Adipose tissue (tissue), 3 donors: Measurements from ENCODE around the gene ASCC1. TPM values are rescaled to one million over a fixed set of nuclear protein-coding genes. Genes with fewer than 3 reads are reported as not detected.
"Not testable (repeated sequence)": the region's sequence is repeated elsewhere in the genome, so short reads cannot be mapped to it uniquely, and the experiment has no call there.

ENCODE experiments used
- H3K27ac ChIP-seq: one replicate; pipeline ENCODE4 v1.5.1; 2013; ENCODE audit warnings: low read depth, low read length
- WGBS, 3 donors: extraction: QIAGEN DNeasy Blood & Tissue Kit; methylation state at CpG; one replicate each; pipeline ENCODE4 v1.1.7; 2013; 5-methylcytosine and 5-hydroxymethylcytosine counted together
- polyA plus RNA-seq, 3 donors: library from polyadenylated mRNA; stranded (reverse); fragments of 200-250 nt; gene quantifications; one replicate each; pipeline ENCODE4 v1.2.3, GENCODE V29; 2013
- donor health status: healthy with polysubstance abuse.
- donor health status: Bipolar disorder and iron deficiency.
- donor health status: healthy.

The ASCC1 gene
- polyA plus RNA-seq, 3 donors, result 13.3 to 34.1 (median 18.0) TPM

- 22 to 64% (median 27%) methylated on average over 6 to 7 of the region's 7 CpGs for WGBS, 3 donors
- peak overlapping the region; percentile 15 for H3K27ac ChIP-seq
These were observed 29.7 kb downstream of the ASCC1 start for GRCh38 chr10:72186258-72186981.

GRCh38 chr10:72184156-72184555, 31.9 kb downstream of the ASCC1 start:
- H3K27ac ChIP-seq, result no peak overlapping the region
- 97 to 99% (median 98%) methylated on average over 2 of the region's 2 CpGs for WGBS, 3 donors

- WGBS, 3 donors, result 95 to 97% (median 97%) methylated on average over 2 of the region's 2 CpGs
- H3K27ac ChIP-seq, result no peak overlapping the region
These were observed 38.6 kb downstream of the ASCC1 start for GRCh38 chr10:72177454-72177853.

DNA sequence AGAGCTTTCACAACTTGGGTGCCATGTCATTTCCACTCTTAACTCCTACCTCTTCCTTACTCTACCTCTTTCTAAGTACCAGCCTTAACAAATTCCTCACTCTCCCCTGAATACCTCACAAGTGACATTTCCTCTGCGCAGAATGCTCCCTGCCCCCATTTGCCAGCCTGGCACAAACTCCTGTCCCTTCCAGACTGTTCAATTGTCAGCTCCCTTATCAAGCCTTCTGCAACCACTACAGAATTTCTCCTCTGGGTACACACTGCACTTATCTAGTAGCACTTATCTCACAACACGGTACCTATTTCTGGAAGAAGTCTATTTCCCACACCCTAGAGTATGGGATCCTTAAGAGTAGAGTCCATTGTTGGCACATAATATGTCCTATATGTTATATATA, 39.4 kb downstream of the ASCC1 start:
- no peak overlapping the region for H3K27ac ChIP-seq
- 67 to 98% (median 98%) methylated on average over 2 of the region's 2 CpGs for WGBS, 3 donors

DNA sequence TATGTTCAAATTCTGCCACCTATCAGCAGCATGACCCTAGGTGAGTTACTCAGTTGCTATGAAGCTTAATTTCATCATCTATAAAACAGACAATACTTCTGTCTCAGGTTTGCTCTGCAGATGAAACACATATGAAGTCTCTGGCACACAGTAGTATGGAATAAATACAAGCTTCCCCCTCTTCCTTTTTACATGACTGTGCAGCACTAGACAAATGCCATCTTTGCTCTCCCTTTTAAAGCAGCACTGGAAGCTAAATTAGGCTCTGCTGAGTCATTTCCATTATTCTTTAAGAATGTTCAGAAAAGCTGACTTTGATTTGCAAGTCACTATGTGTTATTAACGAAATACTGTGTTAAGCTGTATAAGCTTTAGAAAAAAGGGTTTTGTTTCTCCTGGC, 40.9 kb downstream of the ASCC1 start:
- H3K27ac ChIP-seq, result no peak overlapping the region
- WGBS, 3 donors, result 50 to 89% (median 53%) methylated on average over 1 of the region's 1 CpG

GRCh38 chr10:72174297-72174662, 41.8 kb downstream of the ASCC1 start:
- no peak overlapping the region for H3K27ac ChIP-seq

DNA sequence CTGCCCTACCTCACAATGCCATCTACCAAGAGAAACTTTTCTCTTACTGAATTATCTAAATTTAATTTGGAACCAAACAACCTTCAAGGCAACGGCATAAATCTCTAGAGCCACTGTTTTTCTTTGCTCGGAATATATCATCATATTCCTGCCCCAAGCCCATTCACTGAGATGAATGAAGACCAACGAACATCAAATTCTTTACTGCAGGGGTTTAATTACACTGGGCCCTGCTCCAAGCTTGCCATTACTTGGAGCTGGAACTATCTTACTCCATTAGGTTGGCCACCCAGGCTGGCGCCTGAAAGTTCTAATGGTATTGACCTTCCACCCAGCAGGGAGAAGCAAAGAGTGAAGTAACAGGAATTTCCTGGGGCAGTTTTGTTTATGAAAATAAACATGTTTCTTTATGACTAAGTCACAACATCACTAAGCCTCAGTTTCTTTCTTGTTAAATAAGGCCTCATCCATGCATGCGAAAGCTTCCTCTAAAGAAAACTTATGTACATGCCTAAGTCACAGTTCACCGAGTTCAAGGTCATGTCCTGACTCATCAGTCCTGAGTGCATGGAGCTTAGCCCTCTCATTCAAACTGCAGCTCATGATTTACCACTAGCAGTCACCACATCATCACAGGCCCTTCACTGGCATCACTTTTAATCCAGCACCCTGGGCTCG, 42.3 kb downstream of the ASCC1 start:
- 87 to 91% (median 88%) methylated on average over 7 of the region's 7 CpGs for WGBS, 3 donors
- no peak overlapping the region for H3K27ac ChIP-seq

DNA sequence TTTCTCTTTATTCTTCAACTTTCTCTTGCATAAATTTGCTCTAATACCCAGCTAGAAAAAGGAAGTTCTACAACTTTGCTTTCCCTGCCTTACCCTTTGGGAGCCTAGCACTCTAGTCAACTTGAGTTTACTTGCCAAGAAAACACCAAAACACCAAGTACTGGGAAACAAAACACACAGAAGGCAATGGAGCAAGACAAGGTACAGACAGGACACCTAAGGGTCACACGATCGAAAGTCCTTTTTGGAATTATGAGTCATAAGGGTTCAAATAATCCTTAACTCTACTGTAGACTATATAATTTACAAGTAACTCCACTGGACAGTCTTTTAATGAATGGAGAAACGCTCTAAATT, 42.8 kb downstream of the ASCC1 start:
- WGBS, 3 donors, result 95 to 96% (median 95%) methylated on average over 3 of the region's 3 CpGs
- H3K27ac ChIP-seq, result no peak overlapping the region

DNA sequence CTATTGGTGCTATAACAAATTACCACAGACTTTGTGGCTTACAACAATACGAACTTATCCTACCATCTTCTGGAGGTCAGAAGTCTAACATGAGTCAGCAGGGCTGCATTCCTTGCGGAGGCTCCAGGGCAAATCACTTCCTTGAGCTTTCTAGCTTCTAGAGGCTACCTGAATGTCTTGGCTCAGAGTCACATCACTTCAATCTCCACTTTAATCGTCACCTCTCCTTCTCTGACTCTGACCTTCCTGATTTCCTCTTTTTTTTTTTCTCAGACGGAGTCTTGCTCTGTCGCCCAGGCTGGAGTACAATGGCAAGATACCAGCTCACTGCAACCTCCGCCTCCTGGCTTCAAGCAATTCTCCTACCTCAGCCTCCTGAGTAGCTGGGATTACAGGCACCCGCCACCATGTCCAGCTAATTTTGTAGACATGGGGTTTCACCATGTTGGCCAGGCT, 44.9 kb downstream of the ASCC1 start:
- 62 to 83% (median 64%) methylated on average over 7 of the region's 7 CpGs for WGBS, 3 donors
- no peak overlapping the region for H3K27ac ChIP-seq

GRCh38 chr10:72170733-72171132, 45.3 kb downstream of the ASCC1 start:
- no peak overlapping the region for H3K27ac ChIP-seq
- 84 to 90% (median 86%) methylated on average over 4 of the region's 4 CpGs for WGBS, 3 donors

GRCh38 chr10:72170263-72170662, 45.8 kb downstream of the ASCC1 start:
- H3K27ac ChIP-seq, result no peak overlapping the region
- 60 to 89% (median 76%) methylated on average over 4 of the region's 4 CpGs for WGBS, 3 donors

GRCh38 chr10:72167118-72167517, 49.0 kb downstream of the ASCC1 start:
- 95 to 96% (median 96%) methylated on average over 3 of the region's 3 CpGs for WGBS, 3 donors
- no peak overlapping the region for H3K27ac ChIP-seq

DNA sequence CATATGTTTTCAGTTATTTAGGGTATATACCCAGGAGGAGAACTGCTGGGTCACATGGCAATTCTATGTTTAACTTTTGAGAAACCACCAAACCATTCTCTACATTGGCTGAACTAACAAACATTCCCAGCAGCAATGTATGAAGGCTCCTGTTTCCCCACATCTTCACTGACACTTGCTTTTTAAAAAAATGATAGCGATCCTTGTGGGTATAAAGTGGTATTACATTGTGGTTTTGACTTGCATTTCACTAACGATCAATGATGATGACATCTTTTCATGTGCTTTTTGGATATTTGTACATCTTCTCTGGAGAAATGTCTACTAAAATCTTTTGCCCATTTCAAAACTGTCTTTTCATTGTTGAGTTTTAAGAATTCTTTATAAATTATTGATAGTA, 51.5 kb downstream of the ASCC1 start:
- WGBS, 3 donors, result 60 to 94% (median 61%) methylated on average over 2 of the region's 2 CpGs
- H3K27ac ChIP-seq, result no peak overlapping the region

GRCh38 chr10:72162978-72163377, 53.1 kb downstream of the ASCC1 start:
- WGBS, 3 donors, result 60 to 87% (median 68%) methylated on average over 1 of the region's 1 CpG
- H3K27ac ChIP-seq, result no peak overlapping the region

DNA sequence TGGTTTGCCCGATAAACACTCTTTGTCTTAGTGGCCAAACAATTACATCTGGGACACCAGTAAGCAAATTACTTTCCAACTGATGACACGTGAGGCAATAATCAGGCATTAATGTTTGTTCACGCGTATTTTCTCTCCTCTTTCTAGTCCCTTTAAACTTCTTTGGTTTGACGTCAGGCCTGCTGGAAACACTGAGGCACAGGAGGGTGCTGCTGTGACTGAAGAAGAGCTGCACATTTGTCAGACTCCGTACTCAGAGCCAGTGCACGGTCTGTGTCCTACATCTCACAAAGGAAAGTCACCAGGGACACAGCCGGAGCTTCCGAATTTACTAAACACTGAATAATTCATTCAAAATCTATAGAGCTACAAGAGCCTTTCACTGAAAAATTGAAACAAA, 57.9 kb downstream of the ASCC1 start:
- no peak overlapping the region for H3K27ac ChIP-seq
- WGBS, 3 donors, result 79 to 87% (median 86%) methylated on average over 9 of the region's 9 CpGs

DNA sequence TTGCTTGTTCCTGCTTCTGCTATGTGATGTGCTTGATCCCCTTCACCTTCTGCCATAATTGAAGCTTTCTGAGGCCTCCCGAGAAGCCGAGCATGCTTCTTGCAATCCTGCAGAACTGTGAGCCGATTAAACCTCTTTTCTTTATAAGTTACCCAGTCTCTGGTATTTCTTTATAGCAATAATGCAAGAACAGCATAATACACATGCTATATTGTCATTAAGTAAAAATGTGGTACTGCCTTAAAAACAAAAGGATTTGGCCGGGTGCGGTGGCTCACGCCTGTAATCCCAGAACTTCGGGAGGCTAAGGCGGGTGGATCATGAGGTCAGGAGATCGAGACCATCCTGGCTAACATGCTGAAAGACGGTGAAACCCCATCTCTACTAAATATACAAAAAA, 59.9 kb downstream of the ASCC1 start:
- H3K27ac ChIP-seq, result no peak overlapping the region
- WGBS, 3 donors, result 97 to 99% (median 97%) methylated on average over 10 of the region's 10 CpGs

DNA sequence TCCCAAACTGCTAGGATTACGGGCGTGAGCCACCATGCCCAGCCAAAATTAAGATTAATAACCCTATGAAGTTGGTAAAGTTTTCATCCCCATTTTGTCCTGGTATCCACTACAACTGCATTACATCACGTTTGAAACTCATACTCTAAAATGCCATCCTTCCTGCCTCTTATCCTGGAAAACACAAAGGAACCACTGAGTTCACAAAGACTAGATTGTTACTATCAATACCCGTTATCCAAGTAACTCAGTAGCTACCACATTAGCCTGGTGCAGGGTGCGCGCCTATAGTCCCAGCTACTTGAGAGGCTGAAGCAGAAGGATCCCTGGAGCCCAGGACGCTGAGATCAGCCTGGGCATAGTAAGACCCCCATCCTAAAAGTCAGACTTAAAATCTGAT, 63.8 kb downstream of the ASCC1 start:
- WGBS, 3 donors, result 92 to 96% (median 96%) methylated on average over 7 of the region's 7 CpGs
- H3K27ac ChIP-seq, result no peak overlapping the region

DNA sequence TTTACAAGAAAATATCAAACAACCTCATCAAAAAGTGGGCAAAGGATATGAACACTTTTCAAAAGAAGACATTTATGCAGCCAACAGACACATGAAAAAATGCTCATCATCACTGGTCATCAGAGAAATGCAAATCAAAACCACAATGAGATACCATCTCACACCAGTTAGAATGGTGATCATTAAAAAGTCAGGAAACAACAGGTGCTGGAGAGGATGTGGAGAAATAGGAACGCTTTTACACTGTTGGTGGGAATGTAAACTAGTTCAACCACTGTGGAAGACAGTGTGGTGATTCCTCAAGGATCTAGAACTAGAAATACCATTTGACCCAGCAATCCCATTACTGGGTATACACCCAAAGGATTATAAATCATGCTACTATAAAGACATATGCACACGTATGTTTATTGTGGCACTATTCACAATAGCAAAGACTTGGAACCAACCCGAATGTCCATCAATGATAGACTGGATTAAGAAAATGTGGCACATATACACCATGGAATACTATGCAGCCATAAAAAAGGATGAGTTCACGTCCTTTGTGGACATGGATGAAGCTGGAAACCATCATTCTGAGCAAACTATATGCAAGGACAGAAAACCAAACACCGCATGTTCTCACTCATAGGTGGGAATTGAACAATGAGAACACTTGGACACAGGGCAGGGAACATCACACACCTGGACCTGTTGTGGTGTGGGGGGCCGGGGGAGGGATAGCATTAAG, 65.2 kb downstream of the ASCC1 start:
- WGBS, 3 donors, result 92 to 97% (median 93%) methylated on average over 4 to 5 of the region's 6 CpGs
- not testable (repeated sequence) for H3K27ac ChIP-seq

DNA sequence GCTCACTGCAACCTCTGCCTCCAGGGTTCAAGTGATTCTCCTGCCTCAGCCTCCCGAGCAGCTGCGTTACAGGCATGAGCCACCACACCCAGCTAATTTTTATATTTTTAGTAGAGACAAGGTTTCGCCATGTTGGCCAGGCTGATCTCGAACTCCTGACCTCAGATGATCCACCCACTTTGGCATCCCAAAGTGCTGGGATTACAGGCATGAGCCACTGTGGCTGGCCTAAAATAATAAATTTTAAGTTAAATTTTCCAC, 68.8 kb downstream of the ASCC1 start:
- 78 to 92% (median 80%) methylated on average over 4 of the region's 4 CpGs for WGBS, 3 donors
- H3K27ac ChIP-seq, result not testable (repeated sequence)
